Neural crest cell (in vitro differentiated cells): Measurements from ENCODE around the gene FAM13C. TPM values are rescaled to one million over a fixed set of nuclear protein-coding genes. Genes with fewer than 3 reads are reported as not detected.

Source experiments
- DNase-seq: peaks from one replicate; pipeline ENCODE4 v3.0.0; 2021; ENCODE audit warnings: low read depth, mixed read lengths, low spot score
- H3K27ac Mint-ChIP-seq: one replicate; pipeline ENCODE4 v1.8.0; 2021; ENCODE audit warnings: mild to moderate bottlenecking, mixed read lengths; ENCODE audit not compliant: unreplicated experiment
- H3K27me3 Mint-ChIP-seq: 2 replicates; pipeline ENCODE4 v1.8.0; 2021; ENCODE audit warnings: low read depth, mild to moderate bottlenecking, mixed read lengths
- H3K36me3 Mint-ChIP-seq: 2 replicates; pipeline ENCODE4 v1.8.0; 2021; ENCODE audit warnings: low read depth, mild to moderate bottlenecking, mixed read lengths
- H3K4me1 Mint-ChIP-seq: 2 replicates; pipeline ENCODE4 v1.8.0; 2021; ENCODE audit warnings: mixed read lengths
- H3K4me3 Mint-ChIP-seq: one replicate; pipeline ENCODE4 v1.8.0; 2021; ENCODE audit warnings: mild to moderate bottlenecking, mixed read lengths
- H3K9me3 Mint-ChIP-seq: 2 replicates; pipeline ENCODE4 v1.8.0; 2021; ENCODE audit warnings: mixed read lengths
- total RNA-seq: library from RNA; stranded (reverse); gene quantifications from 2 replicates; pipeline ENCODE4 v1.2.1, GENCODE V29; 2021
- TF ChIP-seq, protein P1 (sequence below): fragments of 200-600 bp; sonication (generic); conservative IDR thresholded peaks from 2 replicates; pipeline ENCODE4 v1.5.0; 2021; ENCODE audit warnings: antibody characterized with exemption, mild to moderate bottlenecking

Gene FAM13C
- total RNA-seq, 1 donor from 2014 or later: 2.9 TPM

DNA sequence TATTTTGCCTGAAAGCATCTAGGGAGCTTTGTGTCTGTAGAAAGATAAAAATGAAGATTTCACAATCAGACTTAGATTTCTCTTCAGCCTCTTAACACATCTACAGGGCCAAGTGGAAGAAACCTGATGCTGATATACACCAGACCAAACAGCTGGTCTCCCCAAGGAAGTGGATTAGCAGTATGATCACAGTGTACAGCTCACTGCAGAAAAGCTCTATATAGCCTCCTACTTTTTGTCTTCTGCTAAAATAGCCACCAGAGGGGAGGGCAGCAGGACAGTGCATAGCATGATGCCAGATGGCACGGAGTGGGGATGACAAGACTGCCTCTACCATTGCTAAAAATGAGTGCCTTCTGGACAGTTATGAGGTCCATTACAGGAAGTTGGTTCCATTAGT is 16.0 kb downstream of the FAM13C start:
- no peak overlapping the region for H3K27ac Mint-ChIP-seq
- no peak overlapping the region for H3K4me3 Mint-ChIP-seq
- H3K4me1 Mint-ChIP-seq: peaks cover 14% of the 10 kb centered on the region
- H3K9me3 Mint-ChIP-seq: peaks cover 7% of the 10 kb centered on the region
- no peaks in the 10 kb centered on the region for H3K27me3 Mint-ChIP-seq
- no peak for DNase-seq
- TF ChIP-seq, protein P1, sequence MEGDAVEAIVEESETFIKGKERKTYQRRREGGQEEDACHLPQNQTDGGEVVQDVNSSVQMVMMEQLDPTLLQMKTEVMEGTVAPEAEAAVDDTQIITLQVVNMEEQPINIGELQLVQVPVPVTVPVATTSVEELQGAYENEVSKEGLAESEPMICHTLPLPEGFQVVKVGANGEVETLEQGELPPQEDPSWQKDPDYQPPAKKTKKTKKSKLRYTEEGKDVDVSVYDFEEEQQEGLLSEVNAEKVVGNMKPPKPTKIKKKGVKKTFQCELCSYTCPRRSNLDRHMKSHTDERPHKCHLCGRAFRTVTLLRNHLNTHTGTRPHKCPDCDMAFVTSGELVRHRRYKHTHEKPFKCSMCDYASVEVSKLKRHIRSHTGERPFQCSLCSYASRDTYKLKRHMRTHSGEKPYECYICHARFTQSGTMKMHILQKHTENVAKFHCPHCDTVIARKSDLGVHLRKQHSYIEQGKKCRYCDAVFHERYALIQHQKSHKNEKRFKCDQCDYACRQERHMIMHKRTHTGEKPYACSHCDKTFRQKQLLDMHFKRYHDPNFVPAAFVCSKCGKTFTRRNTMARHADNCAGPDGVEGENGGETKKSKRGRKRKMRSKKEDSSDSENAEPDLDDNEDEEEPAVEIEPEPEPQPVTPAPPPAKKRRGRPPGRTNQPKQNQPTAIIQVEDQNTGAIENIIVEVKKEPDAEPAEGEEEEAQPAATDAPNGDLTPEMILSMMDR: no peak
- peaks cover 5% of the 10 kb centered on the region for H3K36me3 Mint-ChIP-seq

GRCh38 chr10:59342723-59343122 is 19.6 kb downstream of the FAM13C start:
- peaks cover 14% of the 10 kb centered on the region for H3K4me1 Mint-ChIP-seq
- no peak overlapping the region for H3K4me3 Mint-ChIP-seq
- peaks cover 12% of the 10 kb centered on the region for H3K9me3 Mint-ChIP-seq
- no peak for DNase-seq
- H3K27ac Mint-ChIP-seq: no peak overlapping the region
- TF ChIP-seq, protein P1: no peak
- H3K36me3 Mint-ChIP-seq: peaks cover 5% of the 10 kb centered on the region
- H3K27me3 Mint-ChIP-seq: no peaks in the 10 kb centered on the region

DNA sequence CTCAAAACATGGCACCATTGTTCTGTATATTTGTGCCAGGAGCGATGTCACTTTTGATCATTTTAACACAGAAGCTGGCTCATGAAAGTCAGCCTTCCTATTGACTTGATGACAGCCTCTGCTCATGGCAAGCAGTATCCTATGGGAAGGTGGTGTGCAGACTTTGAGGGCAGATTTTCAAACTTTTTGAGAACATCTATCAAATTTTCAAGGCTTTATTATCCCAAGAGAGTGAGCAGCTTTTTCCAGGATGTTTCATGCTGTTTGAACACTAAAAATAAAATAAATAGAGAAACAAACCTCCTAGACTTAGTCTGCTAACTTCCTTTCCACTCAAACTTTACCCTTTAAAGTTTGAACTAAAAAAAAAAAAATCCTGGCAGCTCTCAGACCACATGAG is 20.3 kb downstream of the FAM13C start:
- TF ChIP-seq, protein P1: no peak
- Mint-ChIP-seq H3K36me3 (peaks cover 5% of the 10 kb centered on the region), H3K9me3 (peaks cover 12% of the 10 kb centered on the region), H3K27ac (no peak overlapping the region), H3K4me1 (peaks cover 14% of the 10 kb centered on the region), H3K4me3 (no peak overlapping the region), H3K27me3 (no peaks in the 10 kb centered on the region)
- DNase-seq: no peak

GRCh38 chr10:59340285-59340684 is 22.1 kb downstream of the FAM13C start:
- TF ChIP-seq, protein P1: no peak
- DNase-seq: no peak
- H3K27ac Mint-ChIP-seq: no peak overlapping the region
- no peaks in the 10 kb centered on the region for H3K27me3 Mint-ChIP-seq
- H3K4me3 Mint-ChIP-seq: no peak overlapping the region
- peaks cover 2% of the 10 kb centered on the region for H3K36me3 Mint-ChIP-seq
- H3K4me1 Mint-ChIP-seq: peaks cover 14% of the 10 kb centered on the region
- peaks cover 10% of the 10 kb centered on the region for H3K9me3 Mint-ChIP-seq

- H3K4me1 Mint-ChIP-seq: peaks cover 14% of the 10 kb centered on the region
- H3K4me3 Mint-ChIP-seq: no peak overlapping the region
- no peak overlapping the region for H3K27ac Mint-ChIP-seq
- no peaks in the 10 kb centered on the region for H3K27me3 Mint-ChIP-seq
- no peak for DNase-seq
- H3K36me3 Mint-ChIP-seq: peaks cover 2% of the 10 kb centered on the region
- TF ChIP-seq, protein P1: no peak
- peaks cover 7% of the 10 kb centered on the region for H3K9me3 Mint-ChIP-seq
Observed at GRCh38 chr10:59339351-59339750, 23.0 kb downstream of the FAM13C start.

DNA sequence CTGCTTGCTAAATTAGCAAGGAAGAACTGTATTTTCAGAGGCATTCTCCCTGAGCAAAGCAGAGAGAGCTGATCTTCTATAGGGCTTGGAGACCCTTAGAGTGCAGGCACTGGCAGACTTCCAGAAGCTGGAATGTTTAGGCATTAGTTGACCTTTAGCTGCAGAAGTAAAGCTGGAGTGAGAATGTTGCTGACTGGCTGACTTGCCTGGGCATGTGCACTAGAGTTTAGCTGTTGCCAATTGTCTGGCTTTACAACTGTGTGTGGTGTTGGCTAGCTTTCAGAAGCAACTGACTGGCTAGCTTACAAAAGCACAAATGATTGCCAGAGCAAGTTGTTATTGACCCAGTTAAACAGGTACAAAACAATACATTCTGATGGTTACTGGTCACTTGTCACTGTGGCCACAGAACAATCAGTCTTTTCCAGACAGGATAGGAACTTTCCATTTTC is 25.1 kb downstream of the FAM13C start:
- H3K27ac Mint-ChIP-seq: no peak overlapping the region
- H3K4me3 Mint-ChIP-seq: no peak overlapping the region
- no peak for DNase-seq

More for the DNA sequence above, 25.1 kb downstream of the FAM13C start:
- Mint-ChIP-seq H3K27me3 (no peaks in the 10 kb centered on the region), H3K4me1 (peaks cover 10% of the 10 kb centered on the region), H3K36me3 (no peaks in the 10 kb centered on the region), H3K9me3 (peaks cover 5% of the 10 kb centered on the region)
- TF ChIP-seq, protein P1: no peak
